K562 (cell line): ENCODE measurements around the gene DCLK1. TPM values are rescaled to one million over a fixed set of nuclear protein-coding genes. Genes with fewer than 3 reads are reported as not detected.

Source experiments
- ATAC-seq: fragments of 200-7000 bp; cut with Tn5 transposase; 3 replicates; pipeline ENCODE4 v1.9.1; 2020; ENCODE audit warnings: moderate library complexity
- BruUV-seq: library from RNA; stranded (reverse); fragments of 400-500 nt; replicated peaks from 2 replicates; lab custom pipeline; 2021; lab: Mats Ljungman, UMichigan
- CTCF ChIA-PET: fragments of 300-600 bp; formaldehyde crosslinking; extraction: SDS; loops from one replicate; lab custom pipeline; 2021; ENCODE audit warnings: low intra/inter-chr PET ratio; lab: Yijun Ruan, JAX
- POLR2A ChIA-PET: fragments of 300-600, 350-650 bp; sonication (Branson Sonifier 250); formaldehyde crosslinking; extraction: SDS; loops from one replicate; lab custom pipeline; 2021; ENCODE audit warnings: antibody characterized with exemption, inconsistent platforms; lab: Yijun Ruan, JAX
- DNase-seq, 4 experiments: peaks; one replicate each; pipeline versions ENCODE4 v3.0.0 to v3.0.0-alpha.2; 2011 to 2018; ENCODE audit warnings: low spot score in 3 of 4, mixed read lengths in 3 of 4; ENCODE audit errors: extremely low read depth in 1 of 4
- FAIRE-seq: peaks from 2 replicates; lab custom pipeline; 2011; peaks lifted over from hg19 to GRCh38; lab: Jason Lieb, UNC
- H2AFZ ChIP-seq: 2 replicates; pipeline ENCODE4 v1.6.0; 2011; ENCODE audit warnings: low read depth, low read length, control low read depth, inconsistent platforms
- H3K27ac ChIP-seq: fragments of 200-600 bp; 3 replicates; pipeline ENCODE4 v1.8.0; 2011; ENCODE audit warnings: low read depth, mild to moderate bottlenecking, control low read depth, inconsistent platforms, low read length, moderate library complexity, mixed read lengths; ENCODE audit errors: extremely low read depth
- H3K27me3 ChIP-seq, 2 experiments: fragments of 300-600 bp in 1 of 2; 2 replicates in 1 of 2; 3 replicates in 1 of 2; pipeline versions ENCODE4 v1.6.0 to v1.8.0; 2011; ENCODE audit warnings: inconsistent platforms in 2 of 2, low read length in 2 of 2, mild to moderate bottlenecking in 1 of 2, mixed read lengths in 1 of 2, moderate library complexity in 1 of 2; ENCODE audit not compliant: control insufficient read depth in 2 of 2, insufficient read depth in 2 of 2
- H3K36me3 ChIP-seq: fragments of 300-600 bp; 3 replicates; pipeline ENCODE4 v1.8.0; 2011; ENCODE audit warnings: mild to moderate bottlenecking, low read length, inconsistent platforms; ENCODE audit not compliant: control insufficient read depth, insufficient read depth
- H3K4me1 ChIP-seq, 2 experiments: fragments of 200-600 bp in 1 of 2; replicated peaks in 1 of 2; 2 replicates in 1 of 2; 3 replicates in 1 of 2; pipeline versions ENCODE4 v1.5.1 to v1.8.0; 2011; ENCODE audit warnings: inconsistent platforms in 2 of 2, low read length in 2 of 2, mild to moderate bottlenecking in 1 of 2, mixed read lengths in 1 of 2, moderate library complexity in 1 of 2; ENCODE audit not compliant: control insufficient read depth in 2 of 2, insufficient read depth in 2 of 2
- H3K4me2 ChIP-seq: 2 replicates; pipeline ENCODE4 v1.6.1; 2011; ENCODE audit warnings: low read length, control low read depth, inconsistent platforms, mixed read lengths; ENCODE audit not compliant: insufficient read depth
- H3K4me3 ChIP-seq: fragments of 200-600 bp; sonication (generic), shearing (Covaris generic); 2 replicates; pipeline ENCODE4 v1.5.1; 2016; ENCODE audit warnings: control low read depth, inconsistent platforms
- H3K79me2 ChIP-seq: fragments of 200-600 bp; 3 replicates; pipeline ENCODE4 v1.8.0; 2011; ENCODE audit warnings: low read length, inconsistent platforms; ENCODE audit not compliant: control insufficient read depth, insufficient read depth
- H3K9ac ChIP-seq, 2 experiments: 2 replicates each; pipeline versions ENCODE4 v1.6.0 to v1.6.1; 2011; ENCODE audit warnings: low read depth in 2 of 2, low read length in 2 of 2, control low read depth in 1 of 2, inconsistent platforms in 1 of 2, mild to moderate bottlenecking in 1 of 2, mixed read lengths in 1 of 2; ENCODE audit not compliant: insufficient read depth in 1 of 2
- H3K9me1 ChIP-seq: one replicate; pipeline ENCODE4 v1.6.0; 2011; ENCODE audit warnings: inconsistent platforms, mild to moderate bottlenecking, low read length, moderate library complexity; ENCODE audit not compliant: control insufficient read depth, insufficient read depth
- H3K9me3 ChIP-seq: replicated peaks from 2 replicates; pipeline ENCODE4 v1.5.1; 2011; ENCODE audit warnings: low read depth, low read length, inconsistent platforms; ENCODE audit not compliant: control insufficient read depth, insufficient read depth
- H4K20me1 ChIP-seq: replicated peaks from 2 replicates; pipeline ENCODE4 v1.6.1; 2011; ENCODE audit warnings: low read length, inconsistent platforms, mixed read lengths; ENCODE audit not compliant: control insufficient read depth, insufficient read depth
- BRF2 ChIP-seq: IDR thresholded peaks from 3 replicates; pipeline ENCODE4 v1.6.1; 2011; ENCODE audit warnings: borderline replicate concordance, mild to moderate bottlenecking; ENCODE audit not compliant: insufficient read length, insufficient read depth
- CCNT2 ChIP-seq: IDR thresholded peaks from 2 replicates; pipeline ENCODE4 v1.6.1; 2011; ENCODE audit warnings: borderline replicate concordance, low read depth, mild to moderate bottlenecking, moderate library complexity, mixed read lengths, low read length; ENCODE audit not compliant: insufficient read length; ENCODE audit errors: extremely low read depth
- DDX20 ChIP-seq: fragments of 450-650 bp; IDR thresholded peaks from 2 replicates; pipeline ENCODE4 v1.6.1; 2016; ENCODE audit warnings: missing genetic modification characterization, low read depth, mild to moderate bottlenecking, missing compliant biosample characterization, moderate library complexity
- HDAC6 ChIP-seq: IDR thresholded peaks from 2 replicates; pipeline ENCODE4 v1.6.1; 2012; ENCODE audit warnings: low read depth, mild to moderate bottlenecking, control low read depth, inconsistent platforms, low read length, moderate library complexity
- MAFG ChIP-seq: fragments of 450-650 bp; conservative IDR thresholded peaks from 2 replicates; pipeline ENCODE4 v1.6.1; 2016; ENCODE audit warnings: missing genetic modification characterization, missing compliant biosample characterization
- MECOM ChIP-seq: fragments of 250-450 bp; sonication (Bioruptor Pico); IDR thresholded peaks from 2 replicates; pipeline ENCODE4 v1.8.0; 2022; ENCODE audit warnings: inconsistent platforms
- NCOR1 ChIP-seq: fragments of 450-650 bp; IDR thresholded peaks from 2 replicates; pipeline ENCODE4 v1.6.1; 2016; ENCODE audit warnings: mild to moderate bottlenecking, moderate library complexity
- NELFE ChIP-seq: IDR thresholded peaks from 2 replicates; pipeline ENCODE4 v1.6.1; 2011; ENCODE audit warnings: mild to moderate bottlenecking; ENCODE audit not compliant: insufficient read depth, insufficient read length
- NR1H2 ChIP-seq: sonication (generic); formaldehyde crosslinking; IDR thresholded peaks from 2 replicates; pipeline ENCODE4 v1.4.0; 2020; ENCODE audit warnings: mild to moderate bottlenecking, missing genetic modification reagents
- RHOXF2B ChIP-seq: fragments of 250-450 bp; sonication (Bioruptor Pico); conservative IDR thresholded peaks from 2 replicates; pipeline ENCODE4 v1.5.1; 2021
- RUNX1 ChIP-seq: sonication (generic); IDR thresholded peaks from 2 replicates; pipeline ENCODE4 v1.6.1; 2016; ENCODE audit warnings: antibody characterized with exemption, low read depth
- TAL1 ChIP-seq: fragments of 450-650 bp; IDR thresholded peaks from 2 replicates; pipeline ENCODE4 v1.6.1; 2016; ENCODE audit warnings: mild to moderate bottlenecking
- ZNF12 ChIP-seq: sonication (generic); formaldehyde crosslinking; IDR thresholded peaks from 2 replicates; pipeline ENCODE4 v1.4.0; 2020; ENCODE audit warnings: mild to moderate bottlenecking, missing genetic modification reagents
- ZNF121 ChIP-seq: sonication (generic); formaldehyde crosslinking; conservative IDR thresholded peaks from 2 replicates; pipeline ENCODE4 v1.8.0; 2022; ENCODE audit warnings: missing genetic modification reagents
- ZNF324 ChIP-seq: fragments of 250-450 bp; sonication (Bioruptor Pico); IDR thresholded peaks from 2 replicates; pipeline ENCODE4 v1.4.0; 2020; ENCODE audit warnings: mild to moderate bottlenecking
- ZNF655 ChIP-seq: fragments of 250-450 bp; sonication (Bioruptor Pico); IDR thresholded peaks from 2 replicates; pipeline ENCODE4 v1.5.0; 2021
- ZNF785 ChIP-seq: fragments of 250-450 bp; sonication (Bioruptor Pico); IDR thresholded peaks from 2 replicates; pipeline ENCODE4 v1.4.0; 2020; ENCODE audit warnings: mild to moderate bottlenecking
- WGBS: fragments of 100-300 bp; shearing (Covaris generic); methylation state at CpG from one replicate; pipeline ENCODE4 v1.1.6; 2016; ENCODE audit warnings: low coverage, mixed read lengths; ENCODE audit not compliant: insufficient coverage; ENCODE audit errors: missing lambda C conversion rate; 5-methylcytosine and 5-hydroxymethylcytosine counted together
- in situ Hi-C: fragments of 300-500 bp; cut with MboI; formaldehyde crosslinking; loops from 4 replicates; pipeline ENCODE4 v1.15.0; 2018; ENCODE audit warnings: inconsistent platforms, mixed read lengths
- intact Hi-C: fragments of 100-400 bp; cut with micrococcal nuclease; formaldehyde crosslinking; loops from 2 replicates; pipeline ENCODE4 v1.14.2; 2022
- polyA plus RNA-seq, 8 experiments: library from polyadenylated mRNA; depleted of rRNA in 4 of 8; stranded (reverse) in 5 of 8; unstranded in 3 of 8; fragments of >200 nt; fragmentation: Nextera tagmentation in 2 of 8; fragmentation: Illumina TruSeq in 1 of 8; extraction: Ambion mirVana in 2 of 8; extraction: Trizol in 1 of 8; gene quantifications; 2 replicates each; pipeline versions ENCODE4 v1.2.1 to v1.2.3, GENCODE V29; 2011 to 2014; ENCODE audit warnings: inconsistent platforms in 1 of 8, missing spikeins in 1 of 8
- total RNA-seq, 7 experiments: library from RNA; depleted of rRNA in 6 of 7; stranded (reverse); fragments of >200 nt in 6 of 7; fragmentation: Illumina TruSeq in 2 of 7; extraction: Trizol in 2 of 7; gene quantifications; 2 replicates each; pipeline versions ENCODE4 v1.2.1 to v1.2.3, GENCODE V29; 2011 to 2021; ENCODE audit warnings: low replicate concordance in 1 of 7

DCLK1 gene
- total and polyA plus RNA-seq, 9 of the 15 experiments (the other 6 are each of a cell fraction or from before 2014, with no cell fraction given): 0.07 TPM; not detected in 8

- Histone ChIP-seq H3K9ac (no peak overlapping the region), H3K4me2 (no peak overlapping the region), H4K20me1 (no peaks in the 10 kb centered on the region; the same call in 1 of the 2 replicates), H3K27me3 (peaks cover 6 to 28% of the 10 kb centered on the region in 2 experiments; a peak in 3 of 5 replicates), H3K4me3 (no peak overlapping the region), H2AFZ (no peak overlapping the region), H3K36me3 (no peaks in the 10 kb centered on the region), H3K27ac (no peak overlapping the region), H3K79me2 (no peaks in the 10 kb centered on the region), H3K9me3 (no peaks in the 10 kb centered on the region), H3K9me1 (no peaks in the 10 kb centered on the region), H3K4me1 (no peaks in the 10 kb centered on the region)
- intact Hi-C loops: no loop called here
- 3% methylated on average over 7 of the region's 13 CpGs for WGBS
- FAIRE-seq (no peak), DNase-seq (no peak), ATAC-seq (no peak)
- ChIA-PET CTCF (no interaction called here), POLR2A (no interaction called here)
- no peak for TF ChIP-seq HDAC6
- TF ChIP-seq MECOM (CRISPR knock-in tag): no peak
- no peak for TF ChIP-seq TAL1
- no TSS peak for BruUV-seq
- in situ Hi-C loops: no loop called here
These were observed 1.0 kb downstream of the DCLK1 start for GRCh38 chr13:36130193-36130551.

GRCh38 chr13:36129539-36129938, 1.6 kb downstream of the DCLK1 start:
- Histone ChIP-seq H3K9ac (no peak overlapping the region), H3K9me3 (no peaks in the 10 kb centered on the region), H3K27ac (no peak overlapping the region), H3K9me1 (no peaks in the 10 kb centered on the region), H2AFZ (no peak overlapping the region), H3K4me3 (no peak overlapping the region), H4K20me1 (no peaks in the 10 kb centered on the region), H3K4me1 (no peaks in the 10 kb centered on the region), H3K79me2 (no peaks in the 10 kb centered on the region), H3K27me3 (peaks cover 6 to 28% of the 10 kb centered on the region in 2 experiments; a peak in 3 of 5 replicates), H3K4me2 (no peak overlapping the region), H3K36me3 (no peaks in the 10 kb centered on the region)
- no TSS peak for BruUV-seq
- 0% methylated on average over 4 of the region's 4 CpGs for WGBS
- ChIA-PET CTCF (no interaction called here), POLR2A (no interaction called here)
- FAIRE-seq: no peak
- in situ Hi-C loops: no loop called here
- intact Hi-C loops: no loop called here
- no peak for ATAC-seq
- DNase-seq: no peak
- TF ChIP-seq BRF2 (no peak), RUNX1 (no peak), ZNF655 (CRISPR knock-in tag) (no peak), NCOR1 (no peak), ZNF785 (CRISPR knock-in tag) (no peak), ZNF12 (CRISPR knock-in tag) (no peak), CCNT2 (no peak), DDX20 (tag) (no peak), MAFG (tag) (no peak), NELFE (no peak), ZNF121 (CRISPR knock-in tag) (no peak), RHOXF2B (no peak), NR1H2 (CRISPR knock-in tag) (no peak), ZNF324 (CRISPR knock-in tag) (no peak)
